Liver (tissue), 3 donors: ENCODE results near the gene BIN1.

Experiments
- ATF3 ChIP-seq: IDR thresholded peaks from 2 replicates; pipeline ENCODE4 v1.6.1; 2016; ENCODE audit warnings: antibody characterized with exemption
- EGR1 ChIP-seq, 2 donors: IDR thresholded peaks; 2 replicates each; pipeline ENCODE4 v1.6.1; 2016 to 2018; ENCODE audit warnings: antibody characterized with exemption in 2 of 2, low read depth in 2 of 2
- HNF4A ChIP-seq, 2 donors: conservative IDR thresholded peaks; 2 replicates each; pipeline ENCODE4 v1.6.1; 2016; ENCODE audit warnings: antibody characterized with exemption in 2 of 2, mild to moderate bottlenecking in 2 of 2
- JUND ChIP-seq, 2 donors: IDR thresholded peaks; 2 replicates each; pipeline ENCODE4 v1.6.1; 2016; ENCODE audit warnings: antibody characterized with exemption in 2 of 2
- MAX ChIP-seq: IDR thresholded peaks from 2 replicates; pipeline ENCODE4 v1.6.1; 2016; ENCODE audit warnings: antibody characterized with exemption
- RAD21 ChIP-seq, 2 donors: IDR thresholded peaks; 2 replicates each; pipeline ENCODE4 v1.6.1; 2016; ENCODE audit warnings: antibody characterized with exemption in 2 of 2, mild to moderate bottlenecking in 2 of 2
- SP1 ChIP-seq: IDR thresholded peaks from 2 replicates; pipeline ENCODE4 v1.6.1; 2018; ENCODE audit warnings: antibody characterized with exemption, mild to moderate bottlenecking
- YY1 ChIP-seq: IDR thresholded peaks from 2 replicates; pipeline ENCODE4 v1.6.1; 2016; ENCODE audit warnings: antibody characterized with exemption, mild to moderate bottlenecking
- TF ChIP-seq, protein P1 (sequence below): fragments of 150-350 bp; IDR thresholded peaks from 2 replicates; pipeline ENCODE4 v1.5.1; 2017; ENCODE audit warnings: improper control_type of control experiment, low read depth, low read length; ENCODE audit not compliant: missing input control
- TF ChIP-seq, protein P2 (sequence below): IDR thresholded peaks from 2 replicates; pipeline ENCODE4 v1.6.1; 2016; ENCODE audit warnings: antibody characterized with exemption
- TF ChIP-seq, protein P3 (sequence below): IDR thresholded peaks from 2 replicates; pipeline ENCODE4 v1.6.1; 2016; ENCODE audit warnings: antibody characterized with exemption, mild to moderate bottlenecking
- donor health status: healthy.
- donor health status: healthy.

GRCh38 chr2:127063701-127064590 is 43.0 kb downstream of the BIN1 start:
- TF ChIP-seq, protein P1, sequence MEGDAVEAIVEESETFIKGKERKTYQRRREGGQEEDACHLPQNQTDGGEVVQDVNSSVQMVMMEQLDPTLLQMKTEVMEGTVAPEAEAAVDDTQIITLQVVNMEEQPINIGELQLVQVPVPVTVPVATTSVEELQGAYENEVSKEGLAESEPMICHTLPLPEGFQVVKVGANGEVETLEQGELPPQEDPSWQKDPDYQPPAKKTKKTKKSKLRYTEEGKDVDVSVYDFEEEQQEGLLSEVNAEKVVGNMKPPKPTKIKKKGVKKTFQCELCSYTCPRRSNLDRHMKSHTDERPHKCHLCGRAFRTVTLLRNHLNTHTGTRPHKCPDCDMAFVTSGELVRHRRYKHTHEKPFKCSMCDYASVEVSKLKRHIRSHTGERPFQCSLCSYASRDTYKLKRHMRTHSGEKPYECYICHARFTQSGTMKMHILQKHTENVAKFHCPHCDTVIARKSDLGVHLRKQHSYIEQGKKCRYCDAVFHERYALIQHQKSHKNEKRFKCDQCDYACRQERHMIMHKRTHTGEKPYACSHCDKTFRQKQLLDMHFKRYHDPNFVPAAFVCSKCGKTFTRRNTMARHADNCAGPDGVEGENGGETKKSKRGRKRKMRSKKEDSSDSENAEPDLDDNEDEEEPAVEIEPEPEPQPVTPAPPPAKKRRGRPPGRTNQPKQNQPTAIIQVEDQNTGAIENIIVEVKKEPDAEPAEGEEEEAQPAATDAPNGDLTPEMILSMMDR, result no peak
- TF ChIP-seq JUND (IDR thresholded peaks at IDR 0.05) (no peak), HNF4A (conservative IDR thresholded peaks at IDR 0.05) (no peak), MAX (no peak), EGR1 (IDR thresholded peaks at IDR 0.05; ENCODE audit: low read depth in 2 of 2) (no peak), RAD21 (IDR thresholded peaks at IDR 0.05) (no peak), SP1 (no peak), ATF3 (no peak), YY1 (no peak)
- TF ChIP-seq, protein P2, sequence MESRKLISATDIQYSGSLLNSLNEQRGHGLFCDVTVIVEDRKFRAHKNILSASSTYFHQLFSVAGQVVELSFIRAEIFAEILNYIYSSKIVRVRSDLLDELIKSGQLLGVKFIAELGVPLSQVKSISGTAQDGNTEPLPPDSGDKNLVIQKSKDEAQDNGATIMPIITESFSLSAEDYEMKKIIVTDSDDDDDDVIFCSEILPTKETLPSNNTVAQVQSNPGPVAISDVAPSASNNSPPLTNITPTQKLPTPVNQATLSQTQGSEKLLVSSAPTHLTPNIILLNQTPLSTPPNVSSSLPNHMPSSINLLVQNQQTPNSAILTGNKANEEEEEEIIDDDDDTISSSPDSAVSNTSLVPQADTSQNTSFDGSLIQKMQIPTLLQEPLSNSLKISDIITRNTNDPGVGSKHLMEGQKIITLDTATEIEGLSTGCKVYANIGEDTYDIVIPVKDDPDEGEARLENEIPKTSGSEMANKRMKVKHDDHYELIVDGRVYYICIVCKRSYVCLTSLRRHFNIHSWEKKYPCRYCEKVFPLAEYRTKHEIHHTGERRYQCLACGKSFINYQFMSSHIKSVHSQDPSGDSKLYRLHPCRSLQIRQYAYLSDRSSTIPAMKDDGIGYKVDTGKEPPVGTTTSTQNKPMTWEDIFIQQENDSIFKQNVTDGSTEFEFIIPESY, result no peak
- TF ChIP-seq, protein P3, sequence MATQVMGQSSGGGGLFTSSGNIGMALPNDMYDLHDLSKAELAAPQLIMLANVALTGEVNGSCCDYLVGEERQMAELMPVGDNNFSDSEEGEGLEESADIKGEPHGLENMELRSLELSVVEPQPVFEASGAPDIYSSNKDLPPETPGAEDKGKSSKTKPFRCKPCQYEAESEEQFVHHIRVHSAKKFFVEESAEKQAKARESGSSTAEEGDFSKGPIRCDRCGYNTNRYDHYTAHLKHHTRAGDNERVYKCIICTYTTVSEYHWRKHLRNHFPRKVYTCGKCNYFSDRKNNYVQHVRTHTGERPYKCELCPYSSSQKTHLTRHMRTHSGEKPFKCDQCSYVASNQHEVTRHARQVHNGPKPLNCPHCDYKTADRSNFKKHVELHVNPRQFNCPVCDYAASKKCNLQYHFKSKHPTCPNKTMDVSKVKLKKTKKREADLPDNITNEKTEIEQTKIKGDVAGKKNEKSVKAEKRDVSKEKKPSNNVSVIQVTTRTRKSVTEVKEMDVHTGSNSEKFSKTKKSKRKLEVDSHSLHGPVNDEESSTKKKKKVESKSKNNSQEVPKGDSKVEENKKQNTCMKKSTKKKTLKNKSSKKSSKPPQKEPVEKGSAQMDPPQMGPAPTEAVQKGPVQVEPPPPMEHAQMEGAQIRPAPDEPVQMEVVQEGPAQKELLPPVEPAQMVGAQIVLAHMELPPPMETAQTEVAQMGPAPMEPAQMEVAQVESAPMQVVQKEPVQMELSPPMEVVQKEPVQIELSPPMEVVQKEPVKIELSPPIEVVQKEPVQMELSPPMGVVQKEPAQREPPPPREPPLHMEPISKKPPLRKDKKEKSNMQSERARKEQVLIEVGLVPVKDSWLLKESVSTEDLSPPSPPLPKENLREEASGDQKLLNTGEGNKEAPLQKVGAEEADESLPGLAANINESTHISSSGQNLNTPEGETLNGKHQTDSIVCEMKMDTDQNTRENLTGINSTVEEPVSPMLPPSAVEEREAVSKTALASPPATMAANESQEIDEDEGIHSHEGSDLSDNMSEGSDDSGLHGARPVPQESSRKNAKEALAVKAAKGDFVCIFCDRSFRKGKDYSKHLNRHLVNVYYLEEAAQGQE, result no peak
